ENCODE data around the gene CCDC192.
"Not testable (repeated sequence)": the region's sequence is repeated elsewhere in the genome, so short reads cannot be mapped to it uniquely, and the experiment has no call there.

Gene CCDC192

DNA sequence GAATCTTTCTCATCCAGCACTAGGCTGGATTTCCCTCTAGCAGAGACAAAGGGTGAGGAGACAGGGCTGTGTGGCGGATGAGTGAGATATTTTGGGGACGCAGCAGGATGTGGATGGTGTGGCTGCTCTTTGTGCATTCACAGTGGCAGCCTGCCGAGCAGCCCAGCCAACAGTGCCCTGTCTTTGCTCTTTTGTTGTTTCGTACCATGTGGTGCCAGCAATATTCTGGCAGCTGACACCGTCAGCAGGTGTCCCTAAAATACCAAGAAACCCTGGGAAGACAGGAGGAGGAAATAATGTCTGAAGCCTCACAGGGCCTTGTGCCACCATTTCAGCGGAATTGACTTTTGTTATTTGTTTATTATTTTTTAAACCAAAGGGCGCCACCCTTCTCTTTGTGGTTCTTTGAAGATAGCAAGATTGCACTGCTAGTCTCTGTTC lies 141.4 kb downstream of the CCDC192 start:
- DNase-seq (ENCODE audit: insufficient read length, low spot score) (no peak), FAIRE-seq (no peak)
- TF ChIP-seq PAX5 (IDR thresholded peaks at IDR 0.05; ENCODE audit: insufficient read depth, low read length, severe bottlenecking) (no peak), POLR2AphosphoS5 (IDR thresholded peaks at IDR 0.05; ENCODE audit: low read depth, low read length) (no peak), POLR2A (IDR thresholded peaks at IDR 0.05; ENCODE audit: low read depth, low read length) (no peak), TAF1 (IDR thresholded peaks at IDR 0.05; ENCODE audit: low read depth, low read length) (no peak), POU2F2 (IDR thresholded peaks at IDR 0.05; ENCODE audit: low read depth, low read length) (no peak), SPI1 (IDR thresholded peaks at IDR 0.05; ENCODE audit: low read depth, low read length) (no peak)

DNA sequence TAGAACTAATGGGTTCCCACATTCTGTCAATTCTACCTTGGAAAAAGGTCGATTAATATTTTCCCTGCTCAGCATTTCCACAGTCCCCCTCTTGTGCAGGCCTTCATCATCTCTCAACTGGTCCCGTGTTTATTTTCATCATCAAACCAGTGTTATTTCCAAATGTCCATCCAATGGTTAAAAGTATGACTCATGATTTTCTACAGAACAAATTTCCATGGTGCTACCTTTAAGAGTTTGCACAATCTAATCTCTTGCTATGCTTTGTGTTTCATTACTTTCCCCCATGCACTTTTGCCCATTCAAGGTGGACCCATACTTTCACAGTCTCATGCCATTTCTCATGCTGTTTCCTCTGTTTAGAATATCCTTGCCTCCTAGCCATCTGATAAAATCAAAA lies 143.7 kb downstream of the CCDC192 start:
- no peak for FAIRE-seq
- no peak for DNase-seq (ENCODE audit: insufficient read length, low spot score)
- TF ChIP-seq POLR2AphosphoS5 (IDR thresholded peaks at IDR 0.05; ENCODE audit: low read depth, low read length) (no peak), TAF1 (IDR thresholded peaks at IDR 0.05; ENCODE audit: low read depth, low read length) (no peak), POU2F2 (IDR thresholded peaks at IDR 0.05; ENCODE audit: low read depth, low read length) (no peak), PAX5 (IDR thresholded peaks at IDR 0.05; ENCODE audit: insufficient read depth, low read length, severe bottlenecking) (no peak), POLR2A (IDR thresholded peaks at IDR 0.05; ENCODE audit: low read depth, low read length) (no peak), SPI1 (IDR thresholded peaks at IDR 0.05; ENCODE audit: low read depth, low read length) (no peak)

DNA sequence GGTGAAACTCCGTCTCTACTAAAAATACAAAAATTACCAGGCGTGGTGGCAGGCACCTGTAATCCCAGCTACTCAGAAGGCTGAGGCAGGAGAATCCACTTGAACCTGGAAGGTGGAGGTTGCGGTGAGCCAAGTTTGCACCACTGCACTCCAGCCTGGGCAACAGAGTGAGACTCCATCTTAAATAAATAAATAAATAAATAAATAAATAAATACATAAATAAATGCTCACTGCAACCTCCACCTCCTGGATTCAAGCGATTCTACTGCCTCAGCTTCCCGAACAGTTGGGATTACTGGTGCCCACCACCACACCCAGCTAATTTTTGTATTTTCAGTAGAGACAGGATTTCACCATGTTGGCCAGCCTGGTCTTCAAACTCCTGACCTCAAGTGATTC lies 144.4 kb downstream of the CCDC192 start:
- not testable (repeated sequence) for DNase-seq (ENCODE audit: insufficient read length, low spot score); FAIRE-seq

DNA sequence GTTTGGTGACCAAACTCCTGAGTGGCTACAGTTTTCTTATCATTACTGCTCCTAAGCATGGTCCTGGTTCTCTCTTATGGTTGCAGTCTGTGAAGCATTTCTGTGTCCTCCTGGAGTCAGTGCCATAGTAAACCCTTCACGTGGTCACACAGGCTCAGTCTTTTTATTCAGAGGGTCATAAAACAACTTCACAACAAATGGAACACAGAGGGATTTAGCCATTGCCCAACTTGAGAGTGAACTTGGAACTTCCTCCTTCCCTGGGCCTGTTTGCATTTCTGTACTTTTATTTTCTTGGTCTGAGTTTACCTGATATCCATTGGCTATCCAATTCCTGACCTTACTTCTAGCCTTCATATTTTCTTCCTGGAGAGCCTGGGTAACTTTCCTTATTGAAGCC lies 144.9 kb downstream of the CCDC192 start:
- FAIRE-seq (no peak), DNase-seq (ENCODE audit: insufficient read length, low spot score) (no peak)
- TF ChIP-seq POLR2AphosphoS5 (IDR thresholded peaks at IDR 0.05; ENCODE audit: low read depth, low read length) (no peak), SPI1 (IDR thresholded peaks at IDR 0.05; ENCODE audit: low read depth, low read length) (no peak), PAX5 (IDR thresholded peaks at IDR 0.05; ENCODE audit: insufficient read depth, low read length, severe bottlenecking) (no peak), POU2F2 (IDR thresholded peaks at IDR 0.05; ENCODE audit: low read depth, low read length) (no peak), POLR2A (IDR thresholded peaks at IDR 0.05; ENCODE audit: low read depth, low read length) (no peak), TAF1 (IDR thresholded peaks at IDR 0.05; ENCODE audit: low read depth, low read length) (no peak)

DNA sequence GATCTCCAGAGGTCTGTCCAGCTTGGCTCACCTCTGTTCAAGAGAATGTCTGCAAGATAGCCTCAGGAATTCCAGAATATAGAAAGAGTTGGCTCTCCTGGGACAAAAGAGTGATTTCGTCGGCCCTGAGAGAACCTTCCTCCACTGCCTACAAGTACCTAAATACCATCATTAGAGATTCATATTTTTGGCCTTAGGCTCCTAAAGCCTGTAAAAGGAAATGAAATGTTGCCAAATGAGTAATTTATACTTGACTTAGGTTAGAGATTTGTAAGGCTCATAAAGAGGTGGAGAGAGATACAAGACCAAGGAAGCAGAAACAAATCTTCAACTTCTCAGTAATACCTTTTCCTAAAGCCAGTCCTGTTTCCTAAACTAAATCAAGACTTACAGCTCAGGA lies 146.2 kb downstream of the CCDC192 start:
- FAIRE-seq, result no peak
- TF ChIP-seq POU2F2 (IDR thresholded peaks at IDR 0.05; ENCODE audit: low read depth, low read length) (no peak), PAX5 (IDR thresholded peaks at IDR 0.05; ENCODE audit: insufficient read depth, low read length, severe bottlenecking) (no peak), SPI1 (IDR thresholded peaks at IDR 0.05; ENCODE audit: low read depth, low read length) (no peak), TAF1 (IDR thresholded peaks at IDR 0.05; ENCODE audit: low read depth, low read length) (no peak), POLR2AphosphoS5 (IDR thresholded peaks at IDR 0.05; ENCODE audit: low read depth, low read length) (no peak), POLR2A (IDR thresholded peaks at IDR 0.05; ENCODE audit: low read depth, low read length) (no peak)
- DNase-seq (ENCODE audit: insufficient read length, low spot score), result no peak

DNA sequence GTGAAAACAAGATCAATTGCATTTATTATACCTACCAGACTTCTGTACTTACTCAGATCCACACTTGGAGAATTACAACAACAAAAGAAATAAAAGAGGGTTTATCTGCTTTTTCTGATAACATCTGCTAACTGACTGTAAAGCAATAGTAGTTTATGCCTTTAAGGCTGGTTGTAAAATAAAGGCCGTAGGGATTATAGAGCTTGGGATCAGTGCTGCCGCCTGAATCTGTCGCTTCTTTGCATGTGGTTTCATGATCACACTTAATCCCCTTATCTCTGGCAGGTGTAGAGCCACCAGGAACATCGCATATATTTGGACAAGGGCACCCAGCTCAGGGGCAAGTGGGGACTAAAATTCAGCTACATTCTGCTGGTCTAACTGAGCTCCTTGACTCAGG lies 146.7 kb downstream of the CCDC192 start:
- TF ChIP-seq POLR2AphosphoS5 (IDR thresholded peaks at IDR 0.05; ENCODE audit: low read depth, low read length), result no peak
- TF ChIP-seq PAX5 (IDR thresholded peaks at IDR 0.05; ENCODE audit: insufficient read depth, low read length, severe bottlenecking), result no peak
- no peak for TF ChIP-seq SPI1 (IDR thresholded peaks at IDR 0.05; ENCODE audit: low read depth, low read length)
- no peak for TF ChIP-seq TAF1 (IDR thresholded peaks at IDR 0.05; ENCODE audit: low read depth, low read length)
- no peak for TF ChIP-seq POLR2A (IDR thresholded peaks at IDR 0.05; ENCODE audit: low read depth, low read length)
- TF ChIP-seq POU2F2 (IDR thresholded peaks at IDR 0.05; ENCODE audit: low read depth, low read length), result no peak
- DNase-seq (ENCODE audit: insufficient read length, low spot score) (no peak), FAIRE-seq (no peak)

DNA sequence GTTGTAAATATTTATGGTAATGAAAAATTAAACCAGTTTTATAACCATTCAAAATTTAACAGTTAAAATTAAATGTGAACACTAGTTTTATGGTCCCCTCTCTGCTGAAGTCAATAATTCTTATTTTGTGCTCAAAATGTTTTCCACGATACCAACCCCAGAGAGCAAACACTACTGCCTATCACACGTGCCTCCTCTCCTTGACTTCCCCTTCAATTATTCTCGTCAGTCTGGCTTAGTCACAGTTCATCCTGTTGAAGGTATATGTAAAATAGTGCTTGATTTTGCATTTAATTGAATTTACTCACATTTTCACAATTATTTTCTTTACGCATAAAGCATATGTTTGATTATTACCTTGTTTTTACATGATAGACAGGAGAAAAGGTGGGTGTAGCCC lies 148.8 kb downstream of the CCDC192 start:
- no peak for TF ChIP-seq POLR2A (IDR thresholded peaks at IDR 0.05; ENCODE audit: low read depth, low read length)
- TF ChIP-seq TAF1 (IDR thresholded peaks at IDR 0.05; ENCODE audit: low read depth, low read length), result no peak
- TF ChIP-seq POU2F2 (IDR thresholded peaks at IDR 0.05; ENCODE audit: low read depth, low read length), result no peak
- TF ChIP-seq PAX5 (IDR thresholded peaks at IDR 0.05; ENCODE audit: insufficient read depth, low read length, severe bottlenecking), result no peak
- TF ChIP-seq SPI1 (IDR thresholded peaks at IDR 0.05; ENCODE audit: low read depth, low read length), result no peak
- TF ChIP-seq POLR2AphosphoS5 (IDR thresholded peaks at IDR 0.05; ENCODE audit: low read depth, low read length), result no peak
- no peak for DNase-seq (ENCODE audit: insufficient read length, low spot score)
- FAIRE-seq, result no peak

DNA sequence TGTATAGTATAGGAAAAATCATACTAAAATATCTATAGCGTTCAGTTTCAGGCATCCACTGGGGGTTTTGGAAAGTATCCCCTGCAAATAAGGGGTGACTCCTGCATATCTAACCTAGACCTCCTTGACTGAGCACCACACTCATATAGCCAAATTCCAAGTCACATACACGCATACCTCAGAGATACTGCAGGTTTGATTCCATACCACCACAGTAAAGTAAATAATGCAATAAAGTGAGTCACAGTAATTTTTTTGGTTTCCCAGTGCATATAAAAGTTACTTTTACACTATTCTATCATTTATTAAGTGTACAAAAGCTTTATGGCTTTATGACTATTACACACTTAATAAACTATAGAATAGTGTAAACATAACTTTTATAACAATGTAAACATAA lies 151.3 kb downstream of the CCDC192 start:
- TF ChIP-seq POU2F2 (IDR thresholded peaks at IDR 0.05; ENCODE audit: low read depth, low read length) (no peak), SPI1 (IDR thresholded peaks at IDR 0.05; ENCODE audit: low read depth, low read length) (no peak), POLR2AphosphoS5 (IDR thresholded peaks at IDR 0.05; ENCODE audit: low read depth, low read length) (no peak), TAF1 (IDR thresholded peaks at IDR 0.05; ENCODE audit: low read depth, low read length) (no peak), POLR2A (IDR thresholded peaks at IDR 0.05; ENCODE audit: low read depth, low read length) (no peak), PAX5 (IDR thresholded peaks at IDR 0.05; ENCODE audit: insufficient read depth, low read length, severe bottlenecking) (no peak)
- FAIRE-seq (no peak), DNase-seq (ENCODE audit: insufficient read length, low spot score) (no peak)

DNA sequence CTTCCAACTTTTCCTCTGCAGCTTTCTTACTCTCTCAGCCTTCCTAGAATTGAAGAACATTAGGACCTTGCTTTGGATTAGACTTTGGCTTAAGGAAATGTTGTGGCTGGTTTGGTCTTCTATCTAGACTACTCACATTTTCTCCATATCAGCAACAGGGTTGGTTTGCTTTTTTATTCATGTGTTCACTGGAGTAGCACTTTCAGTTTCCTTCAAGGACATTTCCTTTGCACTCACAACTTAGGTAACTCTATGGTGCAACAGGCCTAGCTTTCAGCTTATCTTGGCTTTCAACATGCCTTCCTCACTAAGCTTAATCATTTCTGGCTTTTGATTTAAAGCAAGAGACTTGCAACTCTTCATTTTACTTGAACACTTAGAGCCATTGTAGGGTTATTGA lies 153.1 kb downstream of the CCDC192 start:
- FAIRE-seq (no peak), DNase-seq (ENCODE audit: insufficient read length, low spot score) (no peak)
- no peak for TF ChIP-seq POLR2A (IDR thresholded peaks at IDR 0.05; ENCODE audit: low read depth, low read length)
- TF ChIP-seq PAX5 (IDR thresholded peaks at IDR 0.05; ENCODE audit: insufficient read depth, low read length, severe bottlenecking), result no peak
- TF ChIP-seq POLR2AphosphoS5 (IDR thresholded peaks at IDR 0.05; ENCODE audit: low read depth, low read length), result no peak
- no peak for TF ChIP-seq TAF1 (IDR thresholded peaks at IDR 0.05; ENCODE audit: low read depth, low read length)
- no peak for TF ChIP-seq SPI1 (IDR thresholded peaks at IDR 0.05; ENCODE audit: low read depth, low read length)
- TF ChIP-seq POU2F2 (IDR thresholded peaks at IDR 0.05; ENCODE audit: low read depth, low read length), result no peak

DNA sequence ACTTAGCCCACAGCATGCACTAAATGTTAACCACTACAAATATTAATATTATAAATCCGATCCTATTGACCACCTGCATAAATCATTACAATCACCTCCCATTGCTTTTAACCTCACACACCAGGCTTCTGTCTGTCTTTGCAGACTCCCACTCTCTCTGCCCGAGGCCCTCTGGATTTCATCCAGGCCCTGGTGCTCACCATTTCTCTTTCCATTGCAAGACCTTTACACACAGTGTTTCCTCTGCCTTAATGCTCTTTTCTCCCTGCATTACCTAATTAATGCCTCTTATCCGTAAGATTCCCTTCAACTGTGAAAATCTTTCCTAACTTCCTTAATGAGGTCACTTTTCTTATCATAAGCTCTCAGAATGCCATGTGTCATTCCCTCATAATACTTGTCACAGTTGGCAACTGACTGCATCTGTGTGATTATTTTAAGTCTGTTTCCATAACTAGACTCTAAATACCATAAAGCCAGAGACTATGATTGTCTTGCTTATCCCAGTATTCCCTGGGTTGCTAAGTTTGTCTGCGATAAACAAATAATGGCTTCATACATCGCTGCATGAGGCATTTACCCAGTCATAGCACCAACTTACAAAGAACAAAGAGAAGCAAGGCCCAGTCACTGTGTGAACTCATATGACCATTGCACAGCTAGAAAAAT lies 155.1 kb downstream of the CCDC192 start:
- TF ChIP-seq SPI1 (IDR thresholded peaks at IDR 0.05; ENCODE audit: low read depth, low read length), result no peak
- TF ChIP-seq PAX5 (IDR thresholded peaks at IDR 0.05; ENCODE audit: insufficient read depth, low read length, severe bottlenecking), result no peak
- no peak for TF ChIP-seq TAF1 (IDR thresholded peaks at IDR 0.05; ENCODE audit: low read depth, low read length)
- no peak for TF ChIP-seq POLR2A (IDR thresholded peaks at IDR 0.05; ENCODE audit: low read depth, low read length)
- DNase-seq (ENCODE audit: insufficient read length, low spot score) (no peak), FAIRE-seq (no peak)
